Vagina (tissue), 2 donors: Measurements from ENCODE around the gene C20orf144. TPM values are rescaled to one million over a fixed set of nuclear protein-coding genes. Genes with fewer than 3 reads are reported as not detected.

Experiments
- DNase-seq, 2 donors: peaks; one replicate each; pipeline ENCODE4 v3.0.0-alpha.2; 2017; ENCODE audit errors: extremely low spot score in 2 of 2
- H3K27ac ChIP-seq: fragments of 200-600 bp; sonication (generic); one replicate; pipeline ENCODE4 v1.5.1; 2019
- H3K27me3 ChIP-seq: fragments of 200-600 bp; sonication (generic); one replicate; pipeline ENCODE4 v1.5.1; 2019
- H3K36me3 ChIP-seq, 2 donors: fragments of 200-600 bp; sonication (generic); one replicate each; pipeline ENCODE4 v1.5.1; 2017 to 2019
- H3K4me1 ChIP-seq: fragments of 200-600 bp; sonication (generic); one replicate; pipeline ENCODE4 v1.5.1; 2019
- H3K4me3 ChIP-seq, 2 donors: fragments of 200-600 bp; sonication (generic); 1 replicate in 1 of 2; 2 replicates in 1 of 2; pipeline ENCODE4 v1.5.1; 2016 to 2019
- H3K9me3 ChIP-seq: fragments of 200-600 bp; sonication (generic); one replicate; pipeline ENCODE4 v1.5.1; 2019
- CTCF ChIP-seq, 3 experiments: fragments of 450-650 bp in 2 of 3; fragments of 200-600 bp in 1 of 3; sonication (generic) in 1 of 3; IDR thresholded peaks; one replicate each; pipeline ENCODE4 v1.5.1; 2017 to 2019; ENCODE audit warnings: antibody characterized with exemption in 3 of 3, mild to moderate bottlenecking in 2 of 3, moderate library complexity in 2 of 3
- POLR2A ChIP-seq, 2 donors: fragments of 450-650 bp; IDR thresholded peaks; one replicate each; pipeline ENCODE4 v1.6.1; 2017; ENCODE audit warnings: antibody characterized with exemption in 2 of 2, mild to moderate bottlenecking in 2 of 2, moderate library complexity in 2 of 2
- POLR2AphosphoS5 ChIP-seq, 2 donors: sonication (generic); formaldehyde crosslinking; IDR thresholded peaks; one replicate each; pipeline ENCODE4 v1.9.0; 2017; ENCODE audit warnings: antibody characterized with exemption in 2 of 2, mild to moderate bottlenecking in 2 of 2, low read depth in 1 of 2; ENCODE audit not compliant: insufficient read depth in 1 of 2
- intact Hi-C: fragments of 100-400 bp; cut with DNase I; formaldehyde crosslinking; loops from one replicate; pipeline ENCODE4 v1.15.1; 2023
- total RNA-seq: library from RNA; depleted of rRNA; stranded (reverse); fragments of >200 nt; gene quantifications from one replicate; pipeline ENCODE4 v1.2.3, GENCODE V29; 2016

The C20orf144 gene
- total RNA-seq, 1 donor from 2014 or later, result not detected

DNA sequence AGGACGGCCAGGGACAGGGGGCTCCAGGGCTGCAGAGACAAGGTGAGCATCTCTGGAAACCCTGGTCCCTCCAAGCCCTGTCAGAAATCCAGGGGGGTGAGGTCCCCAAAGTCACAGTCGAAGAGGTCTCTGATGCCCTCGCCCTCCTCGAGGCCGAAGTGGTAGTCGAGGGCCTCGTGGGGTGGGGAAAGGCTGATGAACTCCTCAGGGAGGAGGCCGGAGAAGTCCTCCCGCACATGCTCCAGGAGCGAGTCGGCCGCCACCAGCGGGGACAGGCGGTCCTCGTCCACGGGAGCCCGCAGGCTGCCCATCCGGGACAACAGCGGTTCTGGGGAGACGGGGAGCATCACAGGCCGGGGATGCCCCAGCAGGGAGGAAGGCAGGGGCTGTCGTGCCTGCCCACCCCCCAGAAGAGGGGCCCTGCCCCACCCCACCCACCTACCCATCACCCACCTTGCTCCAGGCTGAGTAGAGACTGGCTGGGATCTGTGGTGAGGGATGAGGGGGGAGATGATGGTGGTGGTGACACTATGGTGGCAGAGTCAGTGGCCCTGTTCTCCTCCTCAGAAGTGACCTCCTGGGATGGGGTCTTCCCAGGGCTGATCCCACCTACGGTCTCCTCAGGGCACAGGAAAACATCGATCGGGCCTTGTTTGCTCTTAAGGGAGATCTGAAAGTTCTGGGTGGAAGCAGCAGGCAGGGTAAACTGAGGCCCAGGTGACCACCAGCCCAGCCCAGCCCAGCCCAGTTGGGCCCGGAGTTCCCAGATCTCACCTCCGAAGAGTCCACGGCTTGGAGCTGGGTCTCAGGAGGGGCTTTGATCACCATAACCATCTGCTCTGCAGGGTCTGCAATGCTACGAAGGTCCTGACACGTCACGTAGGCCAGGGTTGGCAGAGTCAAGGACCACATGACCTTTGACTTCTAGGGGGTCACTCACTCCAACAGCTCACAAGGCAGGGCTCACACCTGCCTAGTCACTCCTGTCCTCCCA is 14.8 kb downstream of the C20orf144 start:
- intact Hi-C loops, result loop anchor here (10.0 kb wide), 1 partner anchor 58 kb away; the partner anchor contains the start of gene ZNF341
- TF ChIP-seq POLR2AphosphoS5 (IDR thresholded peaks at IDR 0.05; ENCODE audit: insufficient read depth in 1 of 2, low read depth in 1 of 2) (no peak), POLR2A (IDR thresholded peaks at IDR 0.05) (no peak), CTCF (IDR thresholded peaks at IDR 0.05) (no peak)
- Histone ChIP-seq H3K9me3 (no peaks in the 10 kb centered on the region), H3K36me3 (no peaks in the 10 kb centered on the region), H3K4me3 (no peak overlapping the region), H3K27me3 (no peaks in the 10 kb centered on the region), H3K4me1 (peaks cover 40% of the 10 kb centered on the region), H3K27ac (peak overlapping the region; percentile 95)
- no peak for DNase-seq

DNA sequence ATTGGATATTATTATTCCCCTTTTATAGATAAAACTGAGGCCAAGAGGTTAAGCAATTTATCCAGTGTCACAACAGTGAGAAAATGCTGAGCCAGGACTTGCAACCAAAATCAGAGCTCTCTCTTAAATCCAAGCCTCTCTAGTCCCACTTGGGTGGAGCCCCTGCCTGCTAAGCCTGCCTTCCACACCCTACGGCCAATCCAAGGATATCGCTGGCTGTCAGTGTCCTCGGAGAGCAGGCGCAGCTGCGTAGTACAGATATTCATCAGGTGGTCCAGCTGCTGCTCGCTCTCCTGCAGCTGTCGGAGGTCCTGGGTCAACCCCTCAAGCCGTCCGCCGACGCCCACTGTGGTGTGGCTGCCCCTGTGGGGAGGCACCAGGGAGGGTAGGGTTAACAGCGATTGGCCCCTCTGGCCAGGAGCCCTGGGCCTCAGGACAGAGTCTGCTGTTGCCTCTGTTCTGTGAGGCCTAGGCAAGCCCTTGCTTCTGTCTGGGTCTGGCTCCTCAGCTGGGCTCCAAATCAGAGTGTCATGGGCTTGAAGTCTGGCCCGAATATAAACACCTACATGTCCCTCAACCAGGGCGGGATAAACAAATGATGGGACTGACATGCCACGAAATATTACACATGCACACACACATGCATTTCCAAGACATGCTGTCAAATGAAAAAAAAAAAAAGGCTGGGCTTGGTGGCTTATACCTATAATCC is 16.0 kb downstream of the C20orf144 start:
- DNase-seq, result no peak
- TF ChIP-seq POLR2AphosphoS5 (IDR thresholded peaks at IDR 0.05; ENCODE audit: insufficient read depth in 1 of 2, low read depth in 1 of 2) (peak in 1 of 2 donors; percentile 48), CTCF (IDR thresholded peaks at IDR 0.05) (no peak), POLR2A (IDR thresholded peaks at IDR 0.05) (no peak)

GRCh38 chr20:33679758-33680485 is 17.8 kb downstream of the C20orf144 start:
- TF ChIP-seq CTCF (IDR thresholded peaks at IDR 0.05), result no peak
- no peak for TF ChIP-seq POLR2AphosphoS5 (IDR thresholded peaks at IDR 0.05; ENCODE audit: insufficient read depth in 1 of 2, low read depth in 1 of 2)
- no peak for TF ChIP-seq POLR2A (IDR thresholded peaks at IDR 0.05)
- intact Hi-C loops, result loop anchor here (10.0 kb wide), 1 partner anchor 55 kb away; the partner anchor contains the start of gene ZNF341
- Histone ChIP-seq H3K36me3 (no peaks in the 10 kb centered on the region), H3K4me1 (peaks cover 24% of the 10 kb centered on the region), H3K9me3 (no peaks in the 10 kb centered on the region), H3K27me3 (no peaks in the 10 kb centered on the region), H3K27ac (no peak overlapping the region), H3K4me3 (no peak overlapping the region)
- DNase-seq, result no peak

More for the DNA sequence above, 16.0 kb downstream of the C20orf144 start:
- Histone ChIP-seq H3K27me3 (no peaks in the 10 kb centered on the region), H3K4me1 (peaks cover 28% of the 10 kb centered on the region), H3K9me3 (no peaks in the 10 kb centered on the region), H3K4me3 (no peak overlapping the region), H3K36me3 (no peaks in the 10 kb centered on the region), H3K27ac (no peak overlapping the region)
- intact Hi-C loops, result loop anchor here (10.0 kb wide), 1 partner anchor 57 kb away; the partner anchor contains the start of gene ZNF341

DNA sequence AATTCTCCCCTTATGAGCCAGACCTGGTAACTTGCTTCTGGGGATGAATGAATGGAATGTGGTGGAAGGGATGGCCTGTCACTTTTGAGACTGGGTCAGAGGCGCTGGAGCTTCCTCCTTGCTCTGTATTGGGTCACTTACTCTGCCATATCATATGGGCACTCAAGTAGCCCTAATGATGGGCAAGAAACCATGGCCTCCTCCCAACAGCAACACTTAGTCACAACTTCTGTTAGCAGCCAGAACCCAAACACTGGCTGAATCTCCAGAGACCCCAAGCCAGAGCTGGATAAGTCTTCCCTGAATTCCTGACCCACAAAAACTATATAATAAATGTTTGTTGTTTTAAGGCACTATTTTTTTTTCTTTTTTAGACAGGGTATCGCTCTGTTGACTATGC is 18.6 kb downstream of the C20orf144 start:
- no peak overlapping the region for H3K27ac ChIP-seq
- no peaks in the 10 kb centered on the region for H3K36me3 ChIP-seq
- no peak overlapping the region for H3K4me3 ChIP-seq
- TF ChIP-seq CTCF (IDR thresholded peaks at IDR 0.05), result no peak
- TF ChIP-seq POLR2A (IDR thresholded peaks at IDR 0.05), result no peak
- no peak for TF ChIP-seq POLR2AphosphoS5 (IDR thresholded peaks at IDR 0.05; ENCODE audit: insufficient read depth in 1 of 2, low read depth in 1 of 2)
- intact Hi-C loops, result no loop called here
- H3K4me1 ChIP-seq, result peaks cover 27% of the 10 kb centered on the region
- no peaks in the 10 kb centered on the region for H3K9me3 ChIP-seq
- DNase-seq, result no peak
- no peaks in the 10 kb centered on the region for H3K27me3 ChIP-seq
